ENCODE measurements around the gene BRK1.

- TF ChIP-seq EZH2 (IDR thresholded peaks at IDR 0.05; ENCODE audit: insufficient read depth, low read length) (no peak), CTCF (IDR thresholded peaks at IDR 0.05; ENCODE audit: insufficient read depth, low read depth, low read length) (no peak)
Measured at GRCh38 chr3:10085738-10086137, 29.7 kb upstream of the BRK1 start.
